LNCaP clone FGC (cell line): ENCODE results near the gene MGAT5B.

Experiments
- DNase-seq: peaks from one replicate; pipeline ENCODE4 v3.0.0-alpha.2; 2011; ENCODE audit warnings: low read depth
- H3K4me3 ChIP-seq: 2 replicates; pipeline ENCODE4 v1.5.1; 2011; ENCODE audit warnings: mild to moderate bottlenecking, low read depth, low read length, control low read depth
- TF ChIP-seq, protein P1 (sequence below): IDR thresholded peaks from 2 replicates; pipeline ENCODE4 v1.5.1; 2012; ENCODE audit warnings: mild to moderate bottlenecking; ENCODE audit not compliant: control insufficient read depth, insufficient read depth; ENCODE audit errors: extremely low read depth

The MGAT5B gene

DNA sequence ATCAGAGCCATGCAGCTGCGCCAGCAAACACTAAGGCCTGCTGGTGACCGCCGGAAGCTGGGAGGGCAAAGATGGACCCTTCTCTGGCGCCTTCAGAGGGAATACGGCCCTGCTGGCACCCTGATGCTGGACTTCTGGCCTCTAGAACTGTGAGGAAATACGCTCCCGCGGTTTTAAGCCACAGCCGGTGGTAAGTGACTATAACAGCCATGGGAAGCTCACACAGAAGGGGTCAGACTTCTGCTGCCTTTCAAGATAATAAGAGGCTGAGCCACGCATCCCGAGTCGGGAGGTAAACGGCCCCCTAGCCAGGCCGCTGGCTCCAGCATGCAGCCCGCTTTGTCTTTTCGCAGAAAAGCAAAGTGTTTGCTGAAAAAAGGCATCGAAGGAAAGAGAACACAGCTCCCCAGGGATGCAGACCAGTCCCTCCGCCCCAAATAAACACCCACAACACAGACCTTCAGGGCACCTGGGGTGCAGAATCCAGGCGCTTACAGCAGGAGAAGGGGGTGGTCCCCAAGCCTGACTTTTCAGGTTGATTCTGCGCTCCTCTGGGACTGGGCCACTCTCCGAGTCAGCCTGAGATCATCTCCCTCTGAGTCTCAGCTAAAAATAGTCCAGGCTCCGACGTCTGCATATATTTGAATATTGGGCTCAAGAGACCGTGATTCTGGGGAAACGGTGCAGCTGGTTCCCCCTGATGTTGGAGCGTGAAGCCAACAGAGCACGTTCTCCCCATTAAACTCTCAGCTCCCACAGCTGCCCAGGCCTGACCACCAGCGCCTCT, 89.7 kb downstream of the MGAT5B start:
- TF ChIP-seq, protein P1, sequence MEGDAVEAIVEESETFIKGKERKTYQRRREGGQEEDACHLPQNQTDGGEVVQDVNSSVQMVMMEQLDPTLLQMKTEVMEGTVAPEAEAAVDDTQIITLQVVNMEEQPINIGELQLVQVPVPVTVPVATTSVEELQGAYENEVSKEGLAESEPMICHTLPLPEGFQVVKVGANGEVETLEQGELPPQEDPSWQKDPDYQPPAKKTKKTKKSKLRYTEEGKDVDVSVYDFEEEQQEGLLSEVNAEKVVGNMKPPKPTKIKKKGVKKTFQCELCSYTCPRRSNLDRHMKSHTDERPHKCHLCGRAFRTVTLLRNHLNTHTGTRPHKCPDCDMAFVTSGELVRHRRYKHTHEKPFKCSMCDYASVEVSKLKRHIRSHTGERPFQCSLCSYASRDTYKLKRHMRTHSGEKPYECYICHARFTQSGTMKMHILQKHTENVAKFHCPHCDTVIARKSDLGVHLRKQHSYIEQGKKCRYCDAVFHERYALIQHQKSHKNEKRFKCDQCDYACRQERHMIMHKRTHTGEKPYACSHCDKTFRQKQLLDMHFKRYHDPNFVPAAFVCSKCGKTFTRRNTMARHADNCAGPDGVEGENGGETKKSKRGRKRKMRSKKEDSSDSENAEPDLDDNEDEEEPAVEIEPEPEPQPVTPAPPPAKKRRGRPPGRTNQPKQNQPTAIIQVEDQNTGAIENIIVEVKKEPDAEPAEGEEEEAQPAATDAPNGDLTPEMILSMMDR, result no peak
- DNase-seq, result no peak
- no peak overlapping the region for H3K4me3 ChIP-seq

DNA sequence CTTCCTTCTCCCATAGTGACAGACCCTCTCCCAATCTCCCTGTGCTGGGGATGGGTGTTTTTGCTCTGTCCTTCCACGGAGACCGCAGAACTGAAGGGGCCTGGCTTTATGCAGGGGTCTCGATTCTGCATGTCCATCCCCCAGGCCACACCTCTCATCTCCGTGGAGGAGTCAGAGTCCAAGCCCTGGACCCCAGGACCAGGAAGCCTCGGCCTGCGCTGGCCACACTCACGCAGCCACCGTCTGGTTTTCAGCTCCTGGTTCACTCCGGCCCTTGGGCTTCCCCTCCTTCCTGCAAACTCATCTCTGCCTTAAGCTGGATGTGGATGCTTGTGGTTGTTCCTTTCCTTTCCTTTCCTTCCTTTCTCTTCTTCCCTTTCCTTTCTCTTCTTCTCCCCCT, 90.8 kb downstream of the MGAT5B start:
- no peak overlapping the region for H3K4me3 ChIP-seq
- no peak for DNase-seq
- TF ChIP-seq, protein P1, result no peak

DNA sequence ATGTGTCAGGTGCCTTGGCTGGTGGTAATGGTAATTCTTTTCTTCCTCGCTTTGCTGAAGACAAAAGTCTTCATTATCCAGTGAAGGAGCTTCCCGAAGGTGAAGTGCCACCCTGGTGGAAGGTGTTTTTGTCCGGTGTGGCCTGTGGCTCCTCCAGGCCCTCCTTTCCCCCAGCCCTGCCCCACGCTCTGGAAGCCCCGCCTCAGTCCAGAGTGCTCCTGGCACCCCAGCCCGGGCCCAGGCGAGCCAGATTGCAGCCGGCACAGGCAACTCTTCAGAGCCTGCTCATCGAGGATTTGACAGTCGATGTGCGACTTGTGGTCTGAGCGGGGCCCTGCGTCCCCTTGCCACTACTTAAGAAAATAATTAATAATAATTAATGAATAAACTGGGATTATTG, 93.7 kb downstream of the MGAT5B start:
- no peak for DNase-seq
- TF ChIP-seq, protein P1, result no peak
- no peak overlapping the region for H3K4me3 ChIP-seq

DNA sequence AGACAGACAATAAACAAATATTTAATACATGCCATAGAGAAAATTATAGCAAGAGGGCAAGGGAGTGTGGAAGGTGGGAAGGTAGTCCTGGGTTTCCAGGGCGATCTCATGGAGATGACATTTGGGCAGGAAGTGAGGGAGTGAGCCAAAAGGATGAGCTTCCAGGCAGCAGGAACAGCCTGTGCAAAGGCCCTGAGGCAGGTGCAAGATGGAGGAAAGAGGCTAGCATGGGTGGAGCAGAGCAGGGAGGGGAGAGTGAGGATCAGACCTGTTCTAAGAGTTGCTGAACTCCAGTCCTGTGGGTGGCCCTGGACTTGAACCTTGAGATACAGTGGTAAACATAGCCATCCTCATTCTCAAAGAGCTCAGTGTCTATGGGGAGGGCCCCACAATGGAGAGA, 94.7 kb downstream of the MGAT5B start:
- no peak overlapping the region for H3K4me3 ChIP-seq
- DNase-seq, result no peak
- TF ChIP-seq, protein P1, result no peak

DNA sequence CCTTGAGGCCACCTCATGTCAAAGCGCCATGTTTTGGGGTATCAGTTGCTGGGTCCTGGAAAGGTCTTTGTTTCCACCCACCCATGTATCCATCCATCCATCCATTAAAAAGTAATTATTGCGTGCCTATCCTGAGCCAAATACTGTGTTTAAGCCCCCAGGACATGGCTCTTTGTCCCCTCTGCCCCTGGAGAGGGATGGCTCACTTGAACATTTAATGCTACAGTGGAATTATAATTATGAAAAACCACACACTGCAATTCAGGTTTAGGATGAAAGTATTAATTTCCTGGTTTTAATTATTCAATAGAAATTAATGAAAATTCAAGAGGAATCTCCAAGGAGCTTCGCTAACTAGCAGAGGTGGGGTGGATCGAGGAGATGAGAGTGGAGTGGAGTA, 97.8 kb downstream of the MGAT5B start:
- no peak for DNase-seq
- TF ChIP-seq, protein P1, result no peak
- no peak overlapping the region for H3K4me3 ChIP-seq

DNA sequence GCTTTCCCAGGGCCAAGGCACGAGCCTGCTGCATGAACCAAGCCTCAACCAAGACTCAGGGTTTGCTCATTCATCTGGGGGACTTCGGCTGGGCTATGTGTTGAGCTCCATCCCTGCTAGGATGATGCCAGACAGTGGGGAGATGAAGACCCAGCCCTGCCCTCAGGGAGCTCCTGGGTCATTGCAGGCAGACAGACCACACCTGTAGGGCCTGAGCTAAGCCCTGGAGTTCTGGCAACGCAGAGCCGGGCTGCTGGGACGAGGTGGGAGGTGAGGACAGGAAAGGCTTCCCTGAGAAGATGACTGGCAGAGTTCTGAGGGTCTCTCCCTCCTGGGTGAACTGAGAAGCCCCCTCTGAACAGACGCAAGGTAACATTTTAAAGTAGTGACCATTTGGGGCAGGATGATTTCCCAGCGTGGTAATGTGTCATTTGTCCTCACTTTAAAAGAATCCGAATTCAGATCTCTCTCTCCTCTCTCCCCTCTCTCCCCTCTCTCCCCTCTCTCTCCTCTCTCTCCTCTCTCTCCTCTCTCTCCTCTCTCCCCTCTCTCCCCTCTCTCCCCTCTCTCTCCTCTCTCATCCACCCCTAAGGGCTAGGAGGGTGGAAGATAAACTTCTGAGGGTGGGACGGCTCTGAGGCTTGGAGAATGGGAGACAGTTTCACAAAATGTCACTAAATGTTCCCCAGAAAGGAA, 98.4 kb downstream of the MGAT5B start:
- TF ChIP-seq, protein P1, result no peak
- H3K4me3 ChIP-seq, result no peak overlapping the region
- no peak for DNase-seq

DNA sequence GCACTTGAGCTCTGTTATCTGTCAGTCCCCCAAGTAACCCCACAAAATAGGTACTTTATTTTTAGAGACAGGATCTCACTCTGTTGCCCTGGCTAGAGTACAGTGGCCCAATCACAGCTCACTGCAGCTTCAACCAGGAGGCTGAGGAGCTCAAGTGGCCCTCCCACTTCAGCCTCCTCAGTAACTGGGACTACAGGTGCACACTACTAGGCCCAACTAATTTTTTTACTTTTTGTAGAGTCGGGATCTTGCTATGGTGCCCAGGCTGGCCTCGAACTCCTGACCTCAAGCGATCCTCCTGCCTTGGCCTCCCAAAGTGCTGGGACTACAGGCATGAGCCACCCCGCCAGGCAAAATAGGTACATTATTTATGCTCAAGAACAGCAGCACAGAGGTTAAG, 99.6 kb downstream of the MGAT5B start:
- H3K4me3 ChIP-seq, result no peak overlapping the region

More for the DNA sequence above, 99.6 kb downstream of the MGAT5B start:
- no peak for DNase-seq
- TF ChIP-seq, protein P1, result no peak
